Dermis blood vessel endothelial cell (primary cell): ENCODE measurements around the gene TTN. TPM values are rescaled to one million over a fixed set of nuclear protein-coding genes. Genes with fewer than 3 reads are reported as not detected.
A peak's percentile ranks its signal among the peaks of the same experiment; 100 is the strongest.
"Not testable (repeated sequence)": the region's sequence is repeated elsewhere in the genome, so short reads cannot be mapped to it uniquely, and the experiment has no call there.

Experiments used
- DNase-seq: peaks from one replicate; pipeline ENCODE4 v3.0.0; 2010
- total RNA-seq: library from RNA; depleted of rRNA; stranded (reverse); fragments of >200 nt; gene quantifications from 2 replicates; pipeline ENCODE4 v1.2.3, GENCODE V29; 2014

Gene TTN
- total RNA-seq, 1 donor from 2014 or later, result 1.5 TPM

DNA sequence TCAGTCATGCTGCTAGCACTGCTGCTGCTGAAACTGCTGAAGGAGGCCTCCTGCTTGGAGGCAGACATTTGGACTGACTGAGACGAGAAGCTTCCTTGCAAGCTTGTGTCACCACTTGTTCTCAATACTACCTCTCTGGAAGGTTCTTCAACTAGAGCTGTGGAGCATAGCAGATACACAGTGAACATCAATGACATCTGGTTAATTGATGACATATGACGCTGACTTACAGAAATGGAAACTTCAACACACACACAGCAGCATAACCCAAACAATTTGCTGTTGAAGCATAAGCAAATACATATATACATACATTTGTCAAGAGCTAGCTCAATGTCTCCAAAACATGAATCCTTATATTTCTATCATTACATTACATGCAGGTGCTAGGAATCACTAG, 279.6 kb downstream of the TTN start:
- DNase-seq, result no peak

DNA sequence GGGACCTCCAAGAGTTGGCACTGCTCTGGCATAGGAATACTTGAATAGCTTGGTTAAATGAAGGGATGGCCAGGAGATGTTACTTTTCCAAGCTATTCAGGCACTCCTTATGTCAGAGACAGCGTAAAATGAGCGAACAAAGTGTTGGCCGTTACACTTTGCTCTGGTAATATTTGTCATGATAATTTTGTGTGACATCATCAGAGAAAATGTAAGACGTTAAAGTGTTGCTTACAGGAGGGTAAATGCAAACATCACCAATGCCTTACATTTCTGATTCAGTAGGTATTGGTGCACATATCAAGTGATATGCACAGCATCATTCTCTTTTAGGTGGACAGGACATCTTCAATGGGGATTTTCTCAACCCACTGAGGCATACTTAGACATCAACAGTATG, 281.0 kb downstream of the TTN start:
- no peak for DNase-seq

DNA sequence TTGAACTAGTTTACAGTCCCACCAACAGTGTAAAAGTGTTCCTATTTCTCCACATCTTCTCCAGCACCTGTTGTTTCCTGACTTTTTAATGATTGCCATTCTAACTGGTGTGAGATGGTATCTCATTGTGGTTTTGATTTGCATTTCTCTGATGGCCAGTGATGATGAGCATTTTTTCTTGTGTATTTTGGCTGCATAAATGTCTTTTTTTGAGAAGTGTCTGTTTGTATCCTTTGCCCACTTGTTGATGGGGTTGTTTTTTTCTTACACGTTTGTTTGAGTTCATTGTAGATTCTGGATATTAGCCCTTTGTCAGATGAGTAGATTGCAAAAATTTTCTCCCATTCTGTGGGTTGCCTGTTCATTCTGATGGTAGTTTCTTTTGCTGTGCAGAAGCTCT, 281.8 kb downstream of the TTN start:
- DNase-seq, result not testable (repeated sequence)

GRCh38 chr2:178525010-178525409, 282.2 kb downstream of the TTN start:
- DNase-seq, result not testable (repeated sequence)

- peak; percentile 10 for DNase-seq
Observed at GRCh38 chr2:178523596-178524134, 283.6 kb downstream of the TTN start.

- DNase-seq, result peak; percentile 88
Observed at GRCh38 chr2:178522950-178523595, 284.1 kb downstream of the TTN start.

DNA sequence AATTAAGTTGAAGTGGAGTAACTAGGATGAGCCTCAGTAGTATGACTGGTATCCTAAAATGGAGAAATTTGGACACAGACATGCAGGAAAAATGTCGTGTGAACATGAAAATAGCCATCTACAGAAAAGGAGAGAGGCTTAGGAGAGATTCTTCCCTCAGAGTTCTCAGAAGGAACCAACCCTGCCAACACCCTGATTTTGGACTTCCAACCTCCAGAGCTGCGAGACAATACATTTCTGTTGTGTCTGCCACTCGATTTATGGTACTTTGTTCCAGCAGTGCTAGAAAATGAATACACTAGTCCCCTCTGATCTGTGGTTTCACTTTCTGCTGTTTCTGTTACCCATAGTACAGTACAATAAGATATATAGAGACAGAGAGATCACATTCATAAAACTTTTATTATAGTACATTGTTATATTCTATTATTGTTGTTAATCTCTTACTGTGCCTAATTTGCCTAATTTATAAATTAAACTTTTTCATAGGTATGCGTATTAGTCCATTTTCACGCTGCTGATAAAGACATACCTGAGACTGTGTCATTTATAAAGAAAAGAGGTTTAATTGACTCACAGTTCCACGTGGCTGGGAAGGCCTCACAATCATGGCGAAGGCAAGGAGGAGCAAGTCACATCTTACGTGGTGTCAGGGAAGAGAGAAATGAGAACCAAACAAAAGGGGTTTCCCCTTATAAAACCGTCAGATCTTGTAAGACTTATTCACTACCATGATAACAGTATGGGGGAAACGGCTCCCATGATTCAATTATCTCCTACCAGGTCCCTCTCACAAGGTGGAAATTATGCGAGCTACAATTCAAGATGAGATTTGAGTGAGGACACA, 285.7 kb downstream of the TTN start:
- no peak for DNase-seq

GRCh38 chr2:178517496-178517895, 289.7 kb downstream of the TTN start:
- no peak for DNase-seq

- DNase-seq, result no peak
Observed at GRCh38 chr2:178514664-178515063, 292.6 kb downstream of the TTN start.

GRCh38 chr2:178513876-178514275, 293.3 kb downstream of the TTN start:
- DNase-seq, result no peak

- DNase-seq, result no peak
Observed at GRCh38 chr2:178512484-178512883, 294.7 kb downstream of the TTN start.

GRCh38 chr2:178510384-178510783, 296.8 kb downstream of the TTN start:
- no peak for DNase-seq

DNA sequence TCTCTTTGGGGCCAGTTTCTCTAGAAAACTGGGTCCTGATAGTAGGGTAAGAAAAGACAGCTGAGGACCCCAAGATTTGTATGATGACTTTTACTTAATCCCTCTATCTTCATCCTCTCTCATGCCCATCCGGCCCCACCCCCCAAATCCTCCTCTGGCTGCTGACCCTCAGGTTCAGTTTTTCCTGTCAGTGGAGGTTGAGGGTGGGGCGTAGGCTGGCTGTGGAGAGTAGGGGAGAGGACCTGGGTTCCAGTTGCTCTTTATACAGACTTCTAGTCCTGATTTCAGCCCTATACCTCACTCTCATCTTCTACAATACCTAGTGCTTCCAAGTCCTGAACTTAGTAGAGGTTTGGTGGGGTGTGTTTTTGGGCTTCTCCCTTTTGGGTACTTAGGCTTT, 298.6 kb downstream of the TTN start:
- DNase-seq, result no peak

GRCh38 chr2:178506949-178507348, 300.3 kb downstream of the TTN start:
- DNase-seq, result no peak

DNA sequence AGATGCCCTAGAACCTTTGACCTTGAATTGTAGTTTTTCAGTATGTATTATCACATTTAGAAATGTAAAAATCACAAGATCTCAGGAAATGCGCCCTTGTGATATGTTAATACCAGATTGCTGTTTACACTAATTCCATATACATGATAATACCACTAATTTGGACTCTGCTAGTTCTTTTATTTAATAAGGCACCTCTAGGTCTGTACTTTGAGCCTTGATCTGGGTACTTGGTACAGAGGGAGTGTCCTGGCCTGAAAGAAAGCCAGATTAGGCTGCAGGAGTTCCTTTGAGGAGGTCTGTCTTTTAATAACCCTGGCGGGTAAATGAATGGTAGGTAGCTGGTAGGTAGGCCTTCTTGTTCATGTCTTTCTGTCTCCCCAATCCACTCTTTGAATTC, 300.7 kb downstream of the TTN start:
- DNase-seq, result no peak

- DNase-seq, result no peak
Observed at GRCh38 chr2:178506101-178506500, 301.1 kb downstream of the TTN start.

DNA sequence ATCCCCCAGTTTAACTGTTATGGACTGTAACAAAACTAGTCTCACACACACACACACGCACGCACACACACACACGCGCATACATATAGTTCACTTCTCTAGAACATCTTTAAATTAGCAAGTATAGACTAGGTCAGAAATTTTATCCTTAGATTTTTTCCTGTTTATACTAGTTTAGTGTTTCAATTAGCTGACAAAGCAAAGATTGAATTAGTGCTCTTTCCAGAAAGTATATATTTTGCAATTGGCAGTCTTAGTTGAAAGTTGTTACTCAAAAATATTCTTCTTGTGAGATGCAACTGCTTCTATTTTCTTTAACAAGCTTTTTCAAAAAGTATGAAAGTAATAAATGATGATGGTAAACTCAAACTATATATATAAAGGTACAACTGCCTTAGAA, 304.5 kb downstream of the TTN start:
- DNase-seq, result no peak

GRCh38 chr2:178499640-178500039, 307.6 kb downstream of the TTN start:
- no peak for DNase-seq

DNA sequence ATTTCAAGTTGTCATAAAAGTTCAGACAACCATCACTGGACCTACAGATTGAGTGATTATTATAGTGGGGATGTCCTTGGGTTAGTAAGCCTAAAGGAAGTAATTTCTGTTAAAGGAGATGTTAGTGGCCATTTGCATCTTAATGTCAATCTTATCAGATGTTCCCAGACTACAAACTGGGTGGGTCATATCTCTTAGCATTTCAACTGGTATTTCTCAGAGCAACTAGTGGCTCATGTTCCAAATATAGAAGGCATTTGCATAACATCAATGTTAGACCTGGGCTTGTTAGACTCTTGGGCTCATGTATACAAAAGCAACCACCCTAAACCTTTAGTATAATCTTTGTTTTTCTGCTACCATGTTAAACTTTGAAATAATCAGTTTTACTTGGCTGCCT, 309.1 kb downstream of the TTN start:
- DNase-seq, result no peak

- no peak for DNase-seq
Observed at GRCh38 chr2:178496049-178496448, 311.2 kb downstream of the TTN start.

DNA sequence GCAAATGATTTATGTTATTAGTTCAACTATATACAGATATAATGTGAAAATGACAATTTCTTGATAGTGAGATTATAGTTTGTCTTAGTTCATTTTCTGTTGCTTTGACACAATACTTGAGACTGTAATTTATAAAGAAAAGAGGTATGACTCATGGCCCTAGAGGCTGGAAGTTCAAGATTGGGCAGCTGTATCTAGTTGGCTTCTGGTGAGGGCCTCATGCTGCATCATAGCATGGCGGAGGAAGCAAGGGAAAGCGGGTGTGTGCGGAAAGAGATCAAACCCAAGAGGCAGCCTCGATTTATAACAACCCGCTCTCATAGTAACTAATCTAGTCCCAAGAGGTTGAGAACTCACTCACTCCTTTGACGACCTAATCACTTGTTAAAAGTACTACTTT, 315.6 kb downstream of the TTN start:
- no peak for DNase-seq

- DNase-seq, result no peak
Observed at GRCh38 chr2:178485356-178485755, 321.9 kb downstream of the TTN start.

DNA sequence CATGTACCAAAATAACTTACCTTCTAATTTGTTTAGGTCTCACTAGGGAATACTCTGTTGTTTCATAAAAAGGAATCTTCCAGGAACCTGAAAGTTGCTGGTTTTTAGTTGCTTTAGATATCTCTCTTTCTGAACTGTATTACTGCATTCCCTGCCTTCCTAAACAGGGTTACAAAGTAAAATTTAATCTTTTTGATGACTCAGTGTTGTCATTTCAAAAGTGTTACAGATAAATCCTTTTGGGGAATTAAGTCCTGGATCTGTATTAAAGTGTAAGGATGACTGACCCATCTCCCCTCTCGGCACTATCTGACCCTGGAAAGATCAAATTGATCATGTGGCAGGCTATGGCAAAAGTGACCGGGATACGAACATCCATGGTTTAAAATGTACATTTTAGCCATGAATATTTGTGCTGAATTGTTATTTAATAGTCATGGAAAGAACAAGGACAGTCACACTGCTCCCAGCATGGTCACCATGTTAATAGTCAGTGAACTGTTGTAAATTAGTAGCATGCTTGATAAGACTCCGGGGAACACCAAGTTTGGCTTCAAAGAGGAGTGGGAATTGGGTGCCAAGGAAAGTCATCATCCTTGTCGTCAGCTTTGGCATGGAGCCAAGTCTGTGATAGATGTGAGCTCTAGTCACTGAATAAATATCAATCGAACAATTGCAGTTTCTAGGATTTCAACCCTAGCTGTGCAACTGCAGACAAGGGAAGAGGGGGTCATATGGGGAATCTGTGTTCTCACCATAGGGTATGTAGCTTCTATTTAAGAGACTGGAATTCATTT, 322.8 kb downstream of the TTN start:
- DNase-seq, result peak; percentile 62
